Measurements from ENCODE around the gene MBD4.

Gene MBD4

GRCh38 chr3:129462361-129462968 lies 22.7 kb upstream of the MBD4 start:
- no peak for DNase-seq

GRCh38 chr3:129461461-129462146 lies 21.9 kb upstream of the MBD4 start:
- DNase-seq, result no peak

- DNase-seq, result no peak
Measured at GRCh38 chr3:129461022-129461421, 21.3 kb upstream of the MBD4 start.

GRCh38 chr3:129460572-129460971 lies 20.8 kb upstream of the MBD4 start:
- DNase-seq, result no peak

DNA sequence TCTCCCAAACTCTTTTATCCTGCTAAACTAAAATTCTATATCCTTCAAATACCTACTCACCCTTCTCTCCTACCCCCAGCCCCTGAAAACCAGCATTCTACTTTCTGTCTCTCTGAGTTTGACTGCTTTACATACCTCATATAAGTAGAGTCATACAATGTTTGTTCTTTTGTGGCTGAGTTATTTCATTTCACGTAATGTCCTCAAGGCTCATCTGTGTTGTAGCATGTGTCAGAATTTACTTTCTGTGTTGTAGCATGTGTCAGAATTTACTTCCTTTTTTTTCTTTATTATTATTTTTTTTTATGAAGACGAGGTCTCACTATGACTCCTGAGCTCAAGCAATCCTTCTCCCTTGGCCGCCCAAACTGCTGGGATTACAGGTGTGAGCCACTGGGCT lies 20.4 kb upstream of the MBD4 start:
- DNase-seq, result no peak

GRCh38 chr3:129453732-129454131 lies 14.0 kb upstream of the MBD4 start:
- DNase-seq, result no peak

DNA sequence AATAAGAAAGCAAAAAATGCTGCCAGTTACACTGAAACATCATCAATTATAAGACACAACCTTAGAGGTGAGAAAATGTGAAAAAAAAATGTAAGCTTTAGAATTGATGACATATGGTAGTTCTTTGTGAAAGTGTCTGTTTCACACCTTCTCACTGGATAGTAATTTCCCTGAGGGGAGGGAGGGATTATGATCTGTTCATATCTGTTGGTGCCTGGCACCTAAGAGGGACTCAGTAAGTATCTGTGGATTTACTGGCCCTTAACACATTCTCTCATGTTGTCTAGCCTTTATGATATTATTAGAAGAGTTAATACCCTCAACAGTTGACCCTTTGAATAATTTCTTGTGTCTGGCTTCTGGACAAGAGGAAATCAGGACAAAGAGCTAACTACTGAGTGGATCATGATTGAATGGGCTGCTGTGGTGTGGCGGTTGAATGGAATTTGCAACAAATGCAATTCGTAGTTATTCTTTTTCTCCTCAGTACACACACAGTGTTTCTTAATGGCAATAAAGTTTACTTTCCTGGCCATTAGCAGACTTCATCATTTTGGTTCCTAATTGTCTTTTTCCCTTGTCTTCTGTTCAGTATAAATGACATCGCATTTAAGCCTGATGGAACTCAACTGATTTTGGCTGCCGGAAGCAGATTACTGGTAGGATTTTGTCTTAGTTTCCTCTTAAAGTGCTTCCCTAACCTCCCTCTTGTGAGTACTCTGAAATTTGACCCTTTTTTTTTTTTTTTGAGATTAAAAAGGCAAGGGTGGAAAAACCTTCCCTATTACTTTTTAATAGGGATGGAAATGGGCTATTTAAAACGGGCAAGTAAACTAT lies 9.7 kb upstream of the MBD4 start:
- DNase-seq, result peak; percentile 39

GRCh38 chr3:129448186-129448895 lies 8.6 kb upstream of the MBD4 start:
- no peak for DNase-seq

DNA sequence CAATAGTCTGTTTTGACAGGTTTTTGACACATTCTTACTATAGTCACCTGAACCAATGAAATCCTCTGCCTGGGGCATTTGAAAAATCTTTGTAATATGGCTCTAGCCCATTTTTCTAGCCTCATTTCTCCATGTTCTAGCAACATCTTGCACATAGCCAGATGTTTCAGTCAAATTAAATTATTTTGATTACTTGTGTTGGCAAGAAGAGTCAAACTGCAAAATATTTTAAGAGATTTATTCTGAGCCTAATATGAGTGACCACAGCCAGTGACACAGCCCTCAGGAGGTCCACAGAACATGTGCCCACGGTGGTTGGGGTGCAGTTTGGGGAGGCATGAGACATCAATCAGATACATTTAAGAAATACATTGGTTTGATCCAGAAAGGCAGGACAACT lies 7.2 kb upstream of the MBD4 start:
- DNase-seq, result no peak

- DNase-seq, result no peak
Measured at GRCh38 chr3:129445471-129445870, 5.7 kb upstream of the MBD4 start.

GRCh38 chr3:129442947-129443346 lies 3.2 kb upstream of the MBD4 start:
- DNase-seq, result no peak

DNA sequence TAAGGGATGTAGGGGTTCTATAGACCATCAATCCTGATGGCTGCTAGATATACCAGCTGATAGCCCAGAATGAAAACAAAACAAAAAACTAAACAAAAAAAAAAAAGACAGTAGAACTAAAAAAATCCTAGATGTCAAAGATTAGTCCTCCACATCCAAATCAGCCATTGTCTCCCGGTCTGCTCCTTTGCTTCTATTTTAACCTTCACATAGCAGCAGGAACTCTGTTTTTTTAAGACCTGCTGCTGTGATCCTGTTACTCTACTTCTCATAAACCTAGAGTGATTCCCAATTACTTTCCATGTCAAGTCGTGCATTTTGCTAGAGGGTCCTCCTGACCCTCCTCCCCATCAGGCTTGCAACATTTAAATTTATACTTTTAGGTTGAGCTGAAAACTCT lies 2.7 kb upstream of the MBD4 start:
- DNase-seq, result no peak

DNA sequence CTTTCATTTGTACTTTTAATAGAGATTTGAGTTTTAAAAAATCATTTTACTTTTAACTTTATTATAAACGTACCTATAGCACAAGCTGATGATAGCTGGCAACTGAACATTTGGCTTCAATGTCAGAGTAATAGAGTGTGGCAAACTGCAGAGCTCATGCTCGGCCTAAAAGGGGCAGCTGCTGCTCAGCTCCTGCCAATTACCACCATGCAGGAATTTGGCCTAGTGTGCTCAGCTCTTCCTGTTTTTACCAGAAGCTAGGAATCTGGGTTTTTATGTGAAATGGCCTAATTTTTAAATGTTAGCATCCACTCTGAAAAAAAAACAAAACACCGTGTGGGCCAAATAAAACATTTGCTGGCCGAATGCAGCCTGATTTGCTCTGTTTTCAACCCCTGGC lies 2.0 kb upstream of the MBD4 start:
- no peak for DNase-seq

- peak; percentile 54 for DNase-seq
Measured at GRCh38 chr3:129441215-129441614, 1.5 kb upstream of the MBD4 start.

- peak; percentile 54 for DNase-seq
Measured at GRCh38 chr3:129440618-129441190, 956 bp upstream of the MBD4 start.

GRCh38 chr3:129439226-129439816 lies 427 bp downstream of the MBD4 start:
- no peak for DNase-seq

GRCh38 chr3:129435367-129435766 lies 4.4 kb downstream of the MBD4 start:
- DNase-seq, result no peak

GRCh38 chr3:129434140-129434539 lies 5.6 kb downstream of the MBD4 start:
- DNase-seq, result no peak

DNA sequence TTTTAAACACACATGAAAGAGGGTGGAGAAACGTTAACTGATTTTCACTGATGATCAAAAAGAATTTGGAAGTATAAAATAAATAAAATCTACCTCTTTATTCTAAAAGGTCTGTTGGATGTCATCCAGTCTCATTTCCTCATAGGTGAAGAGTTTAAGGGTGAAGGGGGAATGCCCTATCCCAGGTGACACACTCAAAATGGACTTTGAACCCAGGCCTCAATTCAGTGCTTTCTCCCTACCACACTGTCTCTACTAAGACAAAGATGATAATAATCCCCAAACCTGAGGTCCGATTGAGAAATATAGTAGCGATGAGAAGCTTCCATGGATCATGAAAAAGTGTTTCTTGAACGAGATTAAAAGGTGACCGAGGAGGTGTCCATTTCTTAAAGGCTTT lies 6.2 kb downstream of the MBD4 start:
- no peak for DNase-seq

DNA sequence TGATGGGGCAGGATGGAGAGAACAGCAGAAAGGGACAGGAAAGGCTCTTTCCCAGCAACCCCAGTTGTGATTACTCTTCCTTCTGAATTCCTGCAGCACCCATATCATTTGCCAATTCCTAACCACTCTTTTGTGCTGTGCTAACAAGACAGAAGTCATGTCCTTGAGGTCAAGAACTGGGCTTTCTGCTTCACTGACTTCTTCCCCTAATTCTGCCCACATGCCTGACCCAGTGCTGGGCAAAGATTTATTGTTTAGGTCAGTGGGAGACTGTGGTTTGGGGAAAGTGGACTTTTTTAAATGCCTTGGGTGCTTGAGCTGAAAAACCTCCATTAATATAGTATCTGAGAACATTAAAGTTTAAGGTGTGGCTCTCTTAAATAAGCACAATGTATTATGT lies 7.1 kb downstream of the MBD4 start:
- DNase-seq, result no peak

- no peak for DNase-seq
Measured at GRCh38 chr3:129432036-129432435, 7.7 kb downstream of the MBD4 start.

- no peak for DNase-seq
Measured at GRCh38 chr3:129429602-129430001, 10.1 kb downstream of the MBD4 start.

GRCh38 chr3:129429080-129429451 lies 10.7 kb downstream of the MBD4 start:
- no peak for DNase-seq
